GM12874 (cell line): Measurements from ENCODE around the gene TRABD.

ENCODE experiments used
- CTCF ChIP-seq: IDR thresholded peaks from 2 replicates; pipeline ENCODE4 v1.5.1; 2011; ENCODE audit warnings: low read depth, mild to moderate bottlenecking, control low read depth, low read length, moderate library complexity; ENCODE audit not compliant: insufficient read depth

Gene TRABD

DNA sequence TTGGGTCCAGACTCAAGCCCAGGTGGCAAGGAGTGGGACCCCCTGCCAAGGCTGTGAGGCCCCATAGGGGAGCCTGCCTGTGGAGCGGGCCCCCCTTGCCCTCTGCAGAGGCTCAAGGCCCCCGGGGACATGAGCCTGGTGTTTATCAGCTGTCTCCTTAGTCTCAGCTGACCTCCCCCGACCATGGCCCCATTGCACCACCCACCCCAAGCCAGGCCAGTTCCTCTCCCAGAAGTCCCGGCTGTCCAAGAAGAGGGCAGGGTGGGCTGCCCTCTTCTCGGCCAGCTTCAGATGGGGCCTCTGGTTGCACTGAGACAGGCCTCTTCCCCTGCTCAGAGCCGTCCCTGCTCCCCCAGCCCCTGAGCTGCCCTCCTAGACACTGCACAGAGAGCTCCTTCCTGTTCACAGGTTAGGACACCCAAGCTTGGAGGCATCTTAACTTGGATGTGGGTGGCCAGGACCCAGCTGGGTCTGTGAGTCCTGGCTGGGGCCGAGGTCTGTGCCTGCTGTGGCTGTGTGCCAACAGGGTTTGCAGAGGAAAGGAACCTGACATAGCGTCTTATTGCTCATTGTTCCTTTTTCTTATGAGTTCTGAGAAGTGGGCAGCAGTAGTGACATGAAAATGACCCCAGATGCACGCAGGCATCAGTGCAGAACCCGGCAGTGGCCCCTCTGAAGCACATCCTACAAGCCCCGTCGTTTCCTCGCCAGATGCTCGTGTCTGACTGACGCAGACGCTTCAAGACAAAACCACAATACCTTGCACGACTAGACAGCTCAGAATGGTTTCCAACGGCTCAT is 5.4 kb downstream of the TRABD start:
- no peak for TF ChIP-seq CTCF

DNA sequence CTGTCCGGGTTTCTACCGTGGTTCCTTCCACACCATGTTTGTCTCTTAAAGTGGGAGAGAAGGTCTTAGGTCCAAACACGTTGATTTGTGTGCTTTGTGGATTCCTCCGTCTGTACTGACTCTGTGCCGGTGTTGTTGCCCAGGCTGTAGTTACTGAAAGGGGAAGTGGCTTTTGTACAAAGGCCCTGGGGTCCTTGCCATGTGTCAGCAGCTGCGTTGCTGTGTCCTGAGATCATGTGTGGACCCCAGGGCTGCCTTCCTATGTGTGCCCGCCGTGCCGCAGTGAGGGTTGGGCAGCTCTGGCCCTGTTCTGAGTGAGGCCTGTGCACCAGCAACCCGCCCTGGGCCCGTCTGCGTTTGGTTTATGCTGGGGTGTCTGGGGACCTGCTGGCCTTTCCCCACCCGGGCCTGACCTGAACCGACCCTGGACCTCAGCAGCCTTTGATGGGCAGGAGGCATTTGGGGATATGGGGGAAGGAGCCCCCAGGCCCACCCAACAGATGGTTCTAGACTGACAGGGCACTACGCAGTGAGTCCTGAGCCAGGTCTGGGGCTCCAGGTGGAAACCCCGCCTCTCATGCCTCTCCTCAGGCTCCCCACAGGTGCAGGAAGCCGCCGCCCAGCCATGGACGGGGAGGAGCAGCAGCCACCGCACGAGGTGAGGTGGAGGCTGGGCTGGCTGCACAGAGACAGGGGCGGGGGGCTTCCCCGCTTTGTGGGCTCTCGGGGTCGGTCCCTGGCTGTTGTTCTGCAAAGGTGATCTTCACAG is 6.9 kb downstream of the TRABD start:
- TF ChIP-seq CTCF = no peak

- TF ChIP-seq CTCF = no peak
Observed at GRCh38 chr22:50193621-50194020, 7.9 kb downstream of the TRABD start.

DNA sequence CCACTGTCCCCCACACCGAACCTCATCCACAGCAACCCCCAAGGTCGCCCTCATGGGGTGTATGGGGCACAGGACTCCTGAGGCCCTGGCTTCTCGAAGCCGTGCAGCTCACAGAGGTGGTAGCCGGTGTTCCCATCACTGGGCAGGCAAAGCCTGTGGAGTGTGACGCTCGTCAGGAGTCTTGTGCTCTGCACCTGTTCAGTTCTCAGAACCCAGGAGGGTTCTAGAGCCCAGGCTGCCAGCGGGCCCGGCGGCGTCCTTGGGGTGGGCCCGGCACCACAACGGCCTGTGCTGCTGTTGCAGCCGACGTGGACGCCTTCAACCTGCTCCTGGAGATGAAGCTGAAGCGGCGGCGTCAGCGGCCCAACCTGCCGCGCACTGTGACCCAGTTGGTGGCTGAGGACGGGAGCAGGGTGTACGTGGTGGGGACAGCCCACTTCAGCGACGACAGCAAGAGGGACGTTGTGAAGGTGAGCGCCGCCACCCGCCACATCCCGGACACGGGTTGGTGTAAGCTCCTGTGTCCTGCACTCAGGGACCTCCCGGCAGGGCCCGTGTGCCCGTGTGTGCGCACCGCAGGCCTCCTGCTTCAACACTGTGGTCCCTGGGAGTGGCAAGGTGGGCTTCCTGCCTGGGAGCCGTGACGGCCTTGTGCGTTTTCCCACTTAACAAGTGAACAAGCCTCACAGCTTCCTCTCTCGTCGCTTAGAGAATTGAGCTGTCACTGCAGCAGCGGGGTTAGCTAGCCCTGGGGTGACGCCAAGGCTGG is 8.5 kb downstream of the TRABD start:
- TF ChIP-seq CTCF = no peak

GRCh38 chr22:50196256-50196655 is 10.5 kb downstream of the TRABD start:
- no peak for TF ChIP-seq CTCF

- TF ChIP-seq CTCF = no peak
Observed at GRCh38 chr22:50197000-50197800, 11.5 kb downstream of the TRABD start.
